ENCODE data around the gene ERF. TPM values are rescaled to one million over a fixed set of nuclear protein-coding genes. Genes with fewer than 3 reads are reported as not detected.

The ERF gene
- polyA plus RNA-seq, 1 donor from 2014 or later, result 3.8 TPM

GRCh38 chr19:42303101-42303464 lies 48.2 kb upstream of the ERF start:
- no peaks in the 10 kb centered on the region for H3K27me3 ChIP-seq (ENCODE audit: insufficient read depth, low read depth, low read length)
- peak overlapping the region; percentile 54 for H3K4me2 ChIP-seq (ENCODE audit: low read length)
- H3F3A ChIP-seq (ENCODE audit: insufficient read depth, low read length, poor library complexity, severe bottlenecking), result no peaks in the 10 kb centered on the region
- no peaks in the 10 kb centered on the region for H3K36me3 ChIP-seq (ENCODE audit: insufficient read depth, low read length)
- peak overlapping the region; percentile 58 for H2AFZ ChIP-seq (ENCODE audit: low read depth, low read length)
- TF ChIP-seq SMC3 (conservative IDR thresholded peaks at IDR 0.05; ENCODE audit: poor library complexity), result no peak
- TF ChIP-seq TAF1 (IDR thresholded peaks at IDR 0.05; ENCODE audit: low read depth), result no peak
- no peak for TF ChIP-seq REST (IDR thresholded peaks at IDR 0.05; ENCODE audit: borderline replicate concordance)
- no peak for TF ChIP-seq MXI1 (conservative IDR thresholded peaks at IDR 0.05; ENCODE audit: poor library complexity, severe bottlenecking)
- no peak for TF ChIP-seq RAD21 (conservative IDR thresholded peaks at IDR 0.05)
- no peak for TF ChIP-seq EP300 (conservative IDR thresholded peaks at IDR 0.05; ENCODE audit: poor library complexity, severe bottlenecking)
- TF ChIP-seq EZH2 (IDR thresholded peaks at IDR 0.05; ENCODE audit: borderline replicate concordance, insufficient read depth, low read length, poor library complexity, severe bottlenecking), result no peak
- H3K9me2 ChIP-seq (ENCODE audit: insufficient read depth, low read length), result no peaks in the 10 kb centered on the region
- peaks cover 26% of the 10 kb centered on the region for H3K79me2 ChIP-seq (replicated peaks; ENCODE audit: insufficient read depth, low read length)
- no peaks in the 10 kb centered on the region for H3K9me3 ChIP-seq (ENCODE audit: low read length)
- H4K20me1 ChIP-seq (ENCODE audit: insufficient read depth), result no peaks in the 10 kb centered on the region
- peak overlapping the region; percentile 96 for H3K4me3 ChIP-seq (ENCODE audit: low read length)
- peak overlapping the region; percentile 99 for H3K9ac ChIP-seq (ENCODE audit: low read length)
- peak overlapping the region; percentile 93 for H3K27ac ChIP-seq (ENCODE audit: low read length)

GRCh38 chr19:42301646-42302203 lies 46.8 kb upstream of the ERF start, which contains the start of gene PRR19:
TSS of gene PRR19 (plus strand) at chr19:42302132. CDS start at chr19:42309585, 7,453 bp downstream.
- peak within 1 kb of the TSS; percentile 99 for H3K27ac ChIP-seq (ENCODE audit: low read length)
- no peaks in the 10 kb centered on the region for H3K9me3 ChIP-seq (ENCODE audit: low read length)
- peak within 1 kb of the TSS; percentile 96 for H3K4me3 ChIP-seq (ENCODE audit: low read length)
- peak within 1 kb of the TSS; percentile 65 for H2AFZ ChIP-seq (ENCODE audit: low read depth, low read length)
- no peaks in the 10 kb centered on the region for H3K9me2 ChIP-seq (ENCODE audit: insufficient read depth, low read length)
- H3K36me3 ChIP-seq (ENCODE audit: insufficient read depth, low read length), result no peaks in the 10 kb centered on the region
- H4K20me1 ChIP-seq (ENCODE audit: insufficient read depth), result peaks cover 5% of the 10 kb centered on the region
- H3K4me2 ChIP-seq (ENCODE audit: low read length), result peak within 1 kb of the TSS; percentile 61
- peak within 1 kb of the TSS; percentile 99 for H3K9ac ChIP-seq (ENCODE audit: low read length)
- H3K27me3 ChIP-seq (ENCODE audit: insufficient read depth, low read depth, low read length), result no peaks in the 10 kb centered on the region
- H3K79me2 ChIP-seq (replicated peaks; ENCODE audit: insufficient read depth, low read length), result peaks cover 26% of the 10 kb centered on the region
- no peak for TF ChIP-seq RAD21 (conservative IDR thresholded peaks at IDR 0.05)
- H3F3A ChIP-seq (ENCODE audit: insufficient read depth, low read length, poor library complexity, severe bottlenecking), result no peaks in the 10 kb centered on the region

- no peaks in the 10 kb centered on the region for H3K36me3 ChIP-seq (ENCODE audit: insufficient read depth, low read length)
- peaks cover 25% of the 10 kb centered on the region for H3K79me2 ChIP-seq (replicated peaks; ENCODE audit: insufficient read depth, low read length)
- H3K9me2 ChIP-seq (ENCODE audit: insufficient read depth, low read length), result no peaks in the 10 kb centered on the region
- TF ChIP-seq CTCF (IDR thresholded peaks at IDR 0.05; ENCODE audit: poor library complexity, severe bottlenecking) (no peak), MXI1 (conservative IDR thresholded peaks at IDR 0.05; ENCODE audit: poor library complexity, severe bottlenecking) (no peak), REST (IDR thresholded peaks at IDR 0.05; ENCODE audit: borderline replicate concordance) (no peak), SMC3 (conservative IDR thresholded peaks at IDR 0.05; ENCODE audit: poor library complexity) (no peak), POLR2AphosphoS5 (IDR thresholded peaks at IDR 0.05) (no peak), TAF1 (IDR thresholded peaks at IDR 0.05; ENCODE audit: low read depth) (no peak), EP300 (conservative IDR thresholded peaks at IDR 0.05; ENCODE audit: poor library complexity, severe bottlenecking) (no peak), EZH2 (IDR thresholded peaks at IDR 0.05; ENCODE audit: borderline replicate concordance, insufficient read depth, low read length, poor library complexity, severe bottlenecking) (no peak), RAD21 (conservative IDR thresholded peaks at IDR 0.05) (no peak)
- H3K4me3 ChIP-seq (ENCODE audit: low read length), result no peak overlapping the region
- peaks cover 14% of the 10 kb centered on the region for H4K20me1 ChIP-seq (ENCODE audit: insufficient read depth)
- H2AFZ ChIP-seq (ENCODE audit: low read depth, low read length), result no peak overlapping the region
- no peaks in the 10 kb centered on the region for H3K27me3 ChIP-seq (ENCODE audit: insufficient read depth, low read depth, low read length)
- H3K9ac ChIP-seq (ENCODE audit: low read length), result no peak overlapping the region
- H3K4me2 ChIP-seq (ENCODE audit: low read length), result no peak overlapping the region
- no peak overlapping the region for H3K27ac ChIP-seq (ENCODE audit: low read length)
- no peaks in the 10 kb centered on the region for H3K9me3 ChIP-seq (ENCODE audit: low read length)
- no peaks in the 10 kb centered on the region for H3F3A ChIP-seq (ENCODE audit: insufficient read depth, low read length, poor library complexity, severe bottlenecking)
Observed at GRCh38 chr19:42297039-42297438, 42.1 kb upstream of the ERF start.
